Endothelial cell of umbilical vein (primary cell): Measurements from ENCODE around the gene TMEM51.

ENCODE experiments used
- MYC ChIP-seq: IDR thresholded peaks from one replicate; pipeline ENCODE4 v1.6.1; 2011; ENCODE audit warnings: mild to moderate bottlenecking, low read depth, low read length
- TF ChIP-seq, protein P1 (sequence below), 2 donors: IDR thresholded peaks; 1 replicate in 1 of 2; 2 replicates in 1 of 2; pipeline ENCODE4 v1.5.1; 2011; ENCODE audit warnings: low read length in 2 of 2, mild to moderate bottlenecking in 2 of 2, moderate library complexity in 2 of 2, control low read depth in 1 of 2, inconsistent platforms in 1 of 2, low read depth in 1 of 2; ENCODE audit not compliant: insufficient read depth in 1 of 2; ENCODE audit errors: extremely low read depth in 1 of 2

- TF ChIP-seq, protein P1, sequence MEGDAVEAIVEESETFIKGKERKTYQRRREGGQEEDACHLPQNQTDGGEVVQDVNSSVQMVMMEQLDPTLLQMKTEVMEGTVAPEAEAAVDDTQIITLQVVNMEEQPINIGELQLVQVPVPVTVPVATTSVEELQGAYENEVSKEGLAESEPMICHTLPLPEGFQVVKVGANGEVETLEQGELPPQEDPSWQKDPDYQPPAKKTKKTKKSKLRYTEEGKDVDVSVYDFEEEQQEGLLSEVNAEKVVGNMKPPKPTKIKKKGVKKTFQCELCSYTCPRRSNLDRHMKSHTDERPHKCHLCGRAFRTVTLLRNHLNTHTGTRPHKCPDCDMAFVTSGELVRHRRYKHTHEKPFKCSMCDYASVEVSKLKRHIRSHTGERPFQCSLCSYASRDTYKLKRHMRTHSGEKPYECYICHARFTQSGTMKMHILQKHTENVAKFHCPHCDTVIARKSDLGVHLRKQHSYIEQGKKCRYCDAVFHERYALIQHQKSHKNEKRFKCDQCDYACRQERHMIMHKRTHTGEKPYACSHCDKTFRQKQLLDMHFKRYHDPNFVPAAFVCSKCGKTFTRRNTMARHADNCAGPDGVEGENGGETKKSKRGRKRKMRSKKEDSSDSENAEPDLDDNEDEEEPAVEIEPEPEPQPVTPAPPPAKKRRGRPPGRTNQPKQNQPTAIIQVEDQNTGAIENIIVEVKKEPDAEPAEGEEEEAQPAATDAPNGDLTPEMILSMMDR (IDR thresholded peaks at IDR 0.05; ENCODE audit: extremely low read depth in 1 of 2, insufficient read depth in 1 of 2, low read depth in 1 of 2, low read length in 2 of 2) = no peak
- no peak for TF ChIP-seq MYC
Measured at GRCh38 chr1:15224259-15224869, 70.8 kb downstream of the TMEM51 start.
